Esophagus muscularis mucosa (tissue), 3 donors: ENCODE measurements around the gene JPT1.

Source experiments
- CTCF ChIP-seq, 3 experiments: fragments of 200-600 bp in 2 of 3; fragments of 450-650 bp in 1 of 3; sonication (generic) in 2 of 3; IDR thresholded peaks; one replicate each; pipeline ENCODE4 v1.5.1; 2017 to 2019; ENCODE audit warnings: antibody characterized with exemption in 3 of 3, mild to moderate bottlenecking in 2 of 3, moderate library complexity in 1 of 3
- POLR2AphosphoS5 ChIP-seq, 2 donors: sonication (generic); formaldehyde crosslinking; IDR thresholded peaks; one replicate each; pipeline ENCODE4 v1.6.1; 2017; ENCODE audit warnings: antibody characterized with exemption in 2 of 2

GRCh38 chr17:75126954-75127353 is 27.4 kb downstream of the JPT1 start:
- TF ChIP-seq CTCF (IDR thresholded peaks at IDR 0.05), result no peak
- no peak for TF ChIP-seq POLR2AphosphoS5 (IDR thresholded peaks at IDR 0.05)
